ENCODE data around the gene TMEM131.

DNA sequence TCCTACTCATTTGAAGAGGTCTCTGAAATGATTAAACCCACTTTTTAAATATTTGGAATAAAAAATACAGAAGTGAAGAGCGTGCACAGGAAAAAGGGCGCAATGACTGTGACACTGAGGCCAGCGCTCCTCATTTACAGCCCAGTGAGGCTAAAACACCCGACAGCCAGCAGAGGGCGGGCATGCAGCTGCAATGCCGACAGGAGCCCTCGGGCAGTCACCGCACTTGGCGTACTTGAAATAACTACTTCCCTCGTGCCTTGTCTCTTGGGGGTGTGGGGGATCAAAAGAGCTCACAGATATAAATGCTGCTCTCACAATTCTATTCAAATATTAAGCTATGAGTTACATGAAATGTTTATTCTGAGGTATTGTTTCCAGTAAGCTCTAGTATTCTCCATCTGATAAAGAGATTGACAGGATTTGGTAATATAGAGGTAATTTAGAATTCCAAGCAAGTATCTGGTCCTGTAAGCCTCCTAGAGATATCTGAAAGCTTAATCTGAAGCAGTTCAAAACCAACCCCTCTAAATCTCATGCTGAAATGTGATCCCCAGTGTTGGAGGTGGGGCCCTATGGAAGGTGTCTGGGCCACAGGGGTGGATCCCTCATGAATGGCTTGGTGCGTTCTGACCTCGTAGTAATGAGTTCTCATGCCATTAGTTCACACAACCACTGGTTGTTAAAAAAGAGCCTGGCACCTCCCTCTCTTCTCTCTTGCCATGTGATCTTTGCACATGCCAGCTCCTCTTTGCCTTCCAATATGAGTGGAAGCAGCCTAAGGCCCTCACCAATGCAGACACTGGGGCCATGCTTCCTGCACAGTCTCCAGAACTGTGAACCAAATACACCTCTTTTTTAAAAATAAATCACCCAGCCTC lies 188.8 kb downstream of the TMEM131 start:
- TF ChIP-seq, protein P1, sequence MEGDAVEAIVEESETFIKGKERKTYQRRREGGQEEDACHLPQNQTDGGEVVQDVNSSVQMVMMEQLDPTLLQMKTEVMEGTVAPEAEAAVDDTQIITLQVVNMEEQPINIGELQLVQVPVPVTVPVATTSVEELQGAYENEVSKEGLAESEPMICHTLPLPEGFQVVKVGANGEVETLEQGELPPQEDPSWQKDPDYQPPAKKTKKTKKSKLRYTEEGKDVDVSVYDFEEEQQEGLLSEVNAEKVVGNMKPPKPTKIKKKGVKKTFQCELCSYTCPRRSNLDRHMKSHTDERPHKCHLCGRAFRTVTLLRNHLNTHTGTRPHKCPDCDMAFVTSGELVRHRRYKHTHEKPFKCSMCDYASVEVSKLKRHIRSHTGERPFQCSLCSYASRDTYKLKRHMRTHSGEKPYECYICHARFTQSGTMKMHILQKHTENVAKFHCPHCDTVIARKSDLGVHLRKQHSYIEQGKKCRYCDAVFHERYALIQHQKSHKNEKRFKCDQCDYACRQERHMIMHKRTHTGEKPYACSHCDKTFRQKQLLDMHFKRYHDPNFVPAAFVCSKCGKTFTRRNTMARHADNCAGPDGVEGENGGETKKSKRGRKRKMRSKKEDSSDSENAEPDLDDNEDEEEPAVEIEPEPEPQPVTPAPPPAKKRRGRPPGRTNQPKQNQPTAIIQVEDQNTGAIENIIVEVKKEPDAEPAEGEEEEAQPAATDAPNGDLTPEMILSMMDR (conservative IDR thresholded peaks at IDR 0.05): peak; percentile 92
- TF ChIP-seq ZFX (IDR thresholded peaks at IDR 0.05): no peak
